Uterus (tissue), 4 donors: ENCODE measurements around the gene ADAMTSL2. TPM values are rescaled to one million over a fixed set of nuclear protein-coding genes. Genes with fewer than 3 reads are reported as not detected.

ENCODE experiments used
- DNase-seq, 2 donors: peaks; one replicate each; pipeline ENCODE4 v3.0.0-alpha.2; 2019 to 2020
- H3K27ac ChIP-seq, 2 donors: fragments of 200-600 bp; sonication (generic); 1 replicate in 1 of 2; 2 replicates in 1 of 2; pipeline ENCODE4 v1.5.1; 2016 to 2018
- H3K27me3 ChIP-seq, 2 donors: fragments of 200-600 bp; sonication (generic); one replicate each; pipeline ENCODE4 v1.5.1; 2018 to 2019; ENCODE audit warnings: control low read depth in 1 of 2
- H3K36me3 ChIP-seq, 2 donors: fragments of 200-600 bp; sonication (generic); one replicate each; pipeline ENCODE4 v1.5.1; 2019; ENCODE audit warnings: control low read depth in 1 of 2
- H3K4me1 ChIP-seq, 2 donors: fragments of 200-600 bp; sonication (generic); one replicate each; pipeline ENCODE4 v1.5.1; 2018 to 2019; ENCODE audit warnings: control low read depth in 1 of 2
- H3K4me3 ChIP-seq, 2 donors: fragments of 200-600 bp; sonication (generic); 1 replicate in 1 of 2; 2 replicates in 1 of 2; pipeline ENCODE4 v1.5.1; 2018 to 2019; ENCODE audit warnings: mild to moderate bottlenecking in 1 of 2
- H3K9me3 ChIP-seq, 2 donors: fragments of 200-600 bp; sonication (generic); one replicate each; pipeline ENCODE4 v1.5.1; 2019; ENCODE audit warnings: control low read depth in 1 of 2
- CTCF ChIP-seq, 4 experiments: fragments of 200-600 bp in 2 of 4; fragments of 450-650 bp in 2 of 4; sonication (generic) in 2 of 4; IDR thresholded peaks; one replicate each; pipeline ENCODE4 v1.5.1; 2016 to 2019; ENCODE audit warnings: antibody characterized with exemption in 4 of 4, mild to moderate bottlenecking in 2 of 4, moderate library complexity in 1 of 4
- POLR2A ChIP-seq, 2 donors: fragments of 450-650 bp; IDR thresholded peaks; one replicate each; pipeline ENCODE4 v1.6.1; 2016; ENCODE audit warnings: antibody characterized with exemption in 2 of 2, mild to moderate bottlenecking in 1 of 2, moderate library complexity in 1 of 2
- intact Hi-C: fragments of 100-400 bp; cut with DNase I; formaldehyde crosslinking; loops from one replicate; pipeline ENCODE4 v1.15.1; 2023; ENCODE audit warnings: low total_unique reads
- total RNA-seq, 4 donors: library from RNA; depleted of rRNA in 3 of 4; stranded (reverse); fragments of >200 nt in 3 of 4; gene quantifications; one replicate each; pipeline versions ENCODE4 v1.1.0 to v1.2.4, GENCODE V29; 2014 to 2023
- donor health status: DM: yes; HTN: yes; CAD: no.

Gene ADAMTSL2
- total RNA-seq, 4 donors from 2014 or later = 0.26 to 3.0 (median 2.4) TPM; not detected in 1

- Histone ChIP-seq H3K4me1 (no peaks in the 10 kb centered on the region), H3K27me3 (peaks cover 0 to under 1% of the 10 kb centered on the region in 2 donors), H3K9me3 (no peaks in the 10 kb centered on the region), H3K36me3 (no peaks in the 10 kb centered on the region), H3K4me3 (no peak overlapping the region), H3K27ac (no peak overlapping the region)
- intact Hi-C loops = no loop called here
- no peak for DNase-seq
- TF ChIP-seq CTCF (IDR thresholded peaks at IDR 0.05) (no peak), POLR2A (IDR thresholded peaks at IDR 0.05) (no peak)
These were observed 68.8 kb downstream of the ADAMTSL2 start for GRCh38 chr9:133603135-133603927.

GRCh38 chr9:133604214-133604613 lies 69.7 kb downstream of the ADAMTSL2 start:
- DNase-seq = no peak
- TF ChIP-seq POLR2A (IDR thresholded peaks at IDR 0.05) (no peak), CTCF (IDR thresholded peaks at IDR 0.05) (no peak)
- peaks cover 0 to 4% of the 10 kb centered on the region in 2 donors for H3K4me1 ChIP-seq
- H3K4me3 ChIP-seq = no peak overlapping the region
- H3K9me3 ChIP-seq = no peaks in the 10 kb centered on the region
- intact Hi-C loops = no loop called here
- H3K27ac ChIP-seq = no peak overlapping the region
- H3K36me3 ChIP-seq = no peaks in the 10 kb centered on the region
- H3K27me3 ChIP-seq = peaks cover 0 to 6% of the 10 kb centered on the region in 2 donors

- peaks cover 0 to 4% of the 10 kb centered on the region in 2 donors for H3K4me1 ChIP-seq
- H3K4me3 ChIP-seq = no peak overlapping the region
- no peak overlapping the region for H3K27ac ChIP-seq
- intact Hi-C loops = no loop called here
- peaks cover 0 to 6% of the 10 kb centered on the region in 2 donors for H3K27me3 ChIP-seq
- no peaks in the 10 kb centered on the region for H3K9me3 ChIP-seq
- H3K36me3 ChIP-seq = no peaks in the 10 kb centered on the region
- TF ChIP-seq POLR2A (IDR thresholded peaks at IDR 0.05) = no peak
- no peak for TF ChIP-seq CTCF (IDR thresholded peaks at IDR 0.05)
- DNase-seq = no peak
These were observed 70.4 kb downstream of the ADAMTSL2 start for GRCh38 chr9:133604856-133605255.

GRCh38 chr9:133605446-133605845 lies 70.9 kb downstream of the ADAMTSL2 start:
- Histone ChIP-seq H3K27ac (no peak overlapping the region), H3K9me3 (no peaks in the 10 kb centered on the region), H3K4me3 (no peak overlapping the region), H3K27me3 (peaks cover 0 to 6% of the 10 kb centered on the region in 2 donors), H3K4me1 (peaks cover 0 to 4% of the 10 kb centered on the region in 2 donors), H3K36me3 (no peaks in the 10 kb centered on the region)
- intact Hi-C loops = no loop called here
- no peak for TF ChIP-seq POLR2A (IDR thresholded peaks at IDR 0.05)
- DNase-seq = no peak

- H3K4me1 ChIP-seq = peaks cover 0 to 4% of the 10 kb centered on the region in 2 donors
- intact Hi-C loops = no loop called here
- H3K4me3 ChIP-seq = no peak overlapping the region
- H3K27ac ChIP-seq = no peak overlapping the region
- no peak for DNase-seq
- TF ChIP-seq CTCF (IDR thresholded peaks at IDR 0.05) (no peak), POLR2A (IDR thresholded peaks at IDR 0.05) (no peak)
- H3K36me3 ChIP-seq = no peaks in the 10 kb centered on the region
- no peaks in the 10 kb centered on the region for H3K9me3 ChIP-seq
- H3K27me3 ChIP-seq = peaks cover 0 to 6% of the 10 kb centered on the region in 2 donors
These were observed 71.6 kb downstream of the ADAMTSL2 start for GRCh38 chr9:133605856-133606707.
